Cardiac fibroblast (primary cell): ENCODE data around the gene MAN1B1.

ENCODE experiments used
- DNase-seq, 2 donors: peaks; one replicate each; pipeline versions ENCODE4 v3.0.0 to v3.0.0-alpha.2; 2010; ENCODE audit warnings: low read depth in 2 of 2
- H3K4me3 ChIP-seq, 2 donors: replicated peaks in 1 of 2; 1 replicate in 1 of 2; 2 replicates in 1 of 2; pipeline ENCODE4 v1.5.1; 2011; ENCODE audit warnings: low read depth in 2 of 2, low read length in 2 of 2, mild to moderate bottlenecking in 2 of 2, moderate library complexity in 1 of 2
- TF ChIP-seq, protein P1 (sequence below): IDR thresholded peaks from one replicate; pipeline ENCODE4 v1.5.1; 2011; ENCODE audit warnings: low read depth, mild to moderate bottlenecking, low read length, inconsistent platforms

MAN1B1 gene

GRCh38 chr9:137113385-137114159, 26.8 kb downstream of the MAN1B1 start:
- peak overlapping the region; percentile 38 for H3K4me3 ChIP-seq
- TF ChIP-seq, protein P1, sequence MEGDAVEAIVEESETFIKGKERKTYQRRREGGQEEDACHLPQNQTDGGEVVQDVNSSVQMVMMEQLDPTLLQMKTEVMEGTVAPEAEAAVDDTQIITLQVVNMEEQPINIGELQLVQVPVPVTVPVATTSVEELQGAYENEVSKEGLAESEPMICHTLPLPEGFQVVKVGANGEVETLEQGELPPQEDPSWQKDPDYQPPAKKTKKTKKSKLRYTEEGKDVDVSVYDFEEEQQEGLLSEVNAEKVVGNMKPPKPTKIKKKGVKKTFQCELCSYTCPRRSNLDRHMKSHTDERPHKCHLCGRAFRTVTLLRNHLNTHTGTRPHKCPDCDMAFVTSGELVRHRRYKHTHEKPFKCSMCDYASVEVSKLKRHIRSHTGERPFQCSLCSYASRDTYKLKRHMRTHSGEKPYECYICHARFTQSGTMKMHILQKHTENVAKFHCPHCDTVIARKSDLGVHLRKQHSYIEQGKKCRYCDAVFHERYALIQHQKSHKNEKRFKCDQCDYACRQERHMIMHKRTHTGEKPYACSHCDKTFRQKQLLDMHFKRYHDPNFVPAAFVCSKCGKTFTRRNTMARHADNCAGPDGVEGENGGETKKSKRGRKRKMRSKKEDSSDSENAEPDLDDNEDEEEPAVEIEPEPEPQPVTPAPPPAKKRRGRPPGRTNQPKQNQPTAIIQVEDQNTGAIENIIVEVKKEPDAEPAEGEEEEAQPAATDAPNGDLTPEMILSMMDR, result no peak
- DNase-seq, result peak in 1 of 2 donors; percentile 21

GRCh38 chr9:137114220-137114612, 27.4 kb downstream of the MAN1B1 start:
- TF ChIP-seq, protein P1, result no peak
- DNase-seq, result peak in 1 of 2 donors; percentile 12
- H3K4me3 ChIP-seq, result peak overlapping the region; percentile 55

DNA sequence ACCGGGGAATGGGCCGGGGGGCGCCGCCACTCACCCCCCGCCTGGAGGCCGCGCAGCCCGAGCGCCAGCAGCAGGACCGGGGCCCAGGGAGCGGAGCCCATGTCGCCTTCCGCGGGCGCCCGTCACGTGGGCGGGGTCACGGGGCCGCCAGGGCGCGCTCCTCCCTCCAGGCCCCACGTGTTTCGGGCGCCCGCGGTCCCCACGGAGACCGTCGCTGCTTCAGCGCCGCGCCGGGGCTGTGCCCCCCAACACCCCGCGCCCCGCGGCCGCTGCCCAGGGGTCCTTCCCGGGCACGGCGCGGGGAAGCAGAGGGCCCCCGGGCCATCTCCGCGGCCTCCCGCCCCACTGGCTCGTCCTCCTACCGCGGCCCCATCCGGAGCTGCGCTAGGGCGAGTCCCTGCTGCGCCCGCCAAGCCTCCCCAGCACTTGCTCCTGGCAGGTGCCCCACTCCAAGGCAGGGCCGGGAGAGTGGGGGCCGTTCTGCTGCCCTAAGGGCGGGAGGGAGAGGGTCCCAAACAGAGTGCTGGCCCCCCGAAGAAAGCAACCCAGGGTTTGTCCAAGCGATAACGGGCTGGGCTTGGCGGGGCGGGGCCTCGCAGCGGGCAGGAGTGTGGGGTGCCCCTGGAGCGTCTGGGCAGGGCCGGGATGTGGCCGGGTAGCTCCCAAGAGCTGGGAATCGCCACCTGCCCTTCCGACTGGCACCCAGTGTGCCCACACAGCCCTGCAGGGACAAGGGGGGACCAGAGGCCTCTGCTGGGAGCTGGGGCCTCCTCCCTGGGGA, 28.0 kb downstream of the MAN1B1 start, which contains the start of gene DPP7:
Gene DPP7 (minus strand): TSS at position 121 of the 781 bp plus-strand sequence. CDS start 20 bp downstream, at position 101.
- TF ChIP-seq, protein P1, result no peak
- peak within 1 kb of the TSS; percentile 55 for H3K4me3 ChIP-seq
- DNase-seq, result peak; percentile 38 to 56

GRCh38 chr9:137115394-137116026, 28.7 kb downstream of the MAN1B1 start:
- no peak for DNase-seq
- TF ChIP-seq, protein P1, result no peak
- H3K4me3 ChIP-seq, result no peak overlapping the region

GRCh38 chr9:137116027-137116507, 29.3 kb downstream of the MAN1B1 start:
- DNase-seq, result no peak
- TF ChIP-seq, protein P1, result no peak

GRCh38 chr9:137116728-137117127, 29.9 kb downstream of the MAN1B1 start:
- DNase-seq, result peak in 1 of 2 donors; percentile 35
- no peak overlapping the region for H3K4me3 ChIP-seq
- TF ChIP-seq, protein P1, result no peak

More at GRCh38 chr9:137116027-137116507, 29.3 kb downstream of the MAN1B1 start:
- no peak overlapping the region for H3K4me3 ChIP-seq
